ENCODE data around the gene CTAG1B. TPM values are rescaled to one million over a fixed set of nuclear protein-coding genes. Genes with fewer than 3 reads are reported as not detected.
"Not testable (repeated sequence)": the region's sequence is repeated elsewhere in the genome, so short reads cannot be mapped to it uniquely, and the experiment has no call there.

Gene CTAG1B
- total and polyA plus RNA-seq, 2 donors (not counting 3 experiments of a cell fraction or from before 2014, with no cell fraction given) = not detected

- H3K9ac ChIP-seq (replicated peaks; ENCODE audit: extremely low read depth, insufficient read depth, low read length); H3K9me3 ChIP-seq (replicated peaks; ENCODE audit: control insufficient read depth, insufficient read depth, low read length); H3K9me1 ChIP-seq (replicated peaks; ENCODE audit: control insufficient read depth, extremely low read depth, insufficient read depth, low read length); FAIRE-seq; H3K36me3 ChIP-seq (ENCODE audit: control insufficient read depth in 2 of 2, extremely low read depth in 1 of 2, insufficient read depth in 2 of 2, low read length in 2 of 2); intact Hi-C loops (cut with micrococcal nuclease); H3K27ac ChIP-seq (ENCODE audit: insufficient read depth, low read depth, low read length); H3K79me2 ChIP-seq (ENCODE audit: control insufficient read depth, insufficient read depth, low read length); DNase-seq (ENCODE audit: low read depth, low spot score); CTCF ChIA-PET; POLR2A ChIA-PET; BruUV-seq (replicated peaks); H3K4me2 ChIP-seq (ENCODE audit: insufficient read depth, low read length); H3K4me3 ChIP-seq (replicated peaks in 1 of 3; ENCODE audit: insufficient read depth in 1 of 3, low read depth in 1 of 3, low read length in 3 of 3); H2AFZ ChIP-seq (ENCODE audit: low read depth, low read length); H4K20me1 ChIP-seq (replicated peaks; ENCODE audit: control insufficient read depth, extremely low read depth, insufficient read depth, low read length); H3K4me1 ChIP-seq (ENCODE audit: control insufficient read depth, extremely low read depth, insufficient read depth, low read length); dilution Hi-C loops (cut with MboI; ENCODE audit: extremely low pct_ligation_motif_present, low sequenced_read_pairs); H3K27me3 ChIP-seq (ENCODE audit: control insufficient read depth in 2 of 2, insufficient read depth in 2 of 2, low read length in 2 of 2): not testable (repeated sequence)
Observed at GRCh38 chrX:154582994-154583393, 36.1 kb downstream of the CTAG1B start.

DNA sequence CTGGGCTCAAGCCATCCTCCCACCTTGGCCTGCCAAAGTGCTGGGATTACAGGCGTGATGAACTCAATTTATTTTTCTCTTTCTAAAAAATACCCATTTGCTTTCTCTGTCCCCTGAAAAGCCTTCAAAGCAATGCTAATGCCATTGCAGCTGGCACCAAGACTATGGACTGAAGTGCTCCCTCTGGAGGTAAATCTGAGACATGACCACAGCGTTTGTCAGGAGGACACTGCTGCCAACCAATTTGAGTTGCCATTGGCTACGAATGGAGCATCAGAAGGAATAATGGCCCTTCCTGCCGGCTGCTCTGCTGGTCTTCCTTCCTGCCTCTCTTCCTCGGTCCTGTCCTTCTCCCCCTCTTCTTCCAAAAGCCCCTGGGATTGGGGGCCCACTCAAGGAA is 44.0 kb downstream of the CTAG1B start:
- H2AFZ ChIP-seq (ENCODE audit: low read depth, low read length); H3K9ac ChIP-seq (replicated peaks; ENCODE audit: extremely low read depth, insufficient read depth, low read length); H3K27me3 ChIP-seq (ENCODE audit: control insufficient read depth in 2 of 2, insufficient read depth in 2 of 2, low read length in 2 of 2); POLR2A ChIA-PET; CTCF ChIA-PET; H3K36me3 ChIP-seq (ENCODE audit: control insufficient read depth in 2 of 2, extremely low read depth in 1 of 2, insufficient read depth in 2 of 2, low read length in 2 of 2); H3K9me1 ChIP-seq (replicated peaks; ENCODE audit: control insufficient read depth, extremely low read depth, insufficient read depth, low read length); H3K79me2 ChIP-seq (ENCODE audit: control insufficient read depth, insufficient read depth, low read length); dilution Hi-C loops (cut with MboI; ENCODE audit: extremely low pct_ligation_motif_present, low sequenced_read_pairs); H3K4me3 ChIP-seq (replicated peaks in 1 of 3; ENCODE audit: insufficient read depth in 1 of 3, low read depth in 1 of 3, low read length in 3 of 3); H3K4me2 ChIP-seq (ENCODE audit: insufficient read depth, low read length); H3K4me1 ChIP-seq (ENCODE audit: control insufficient read depth, extremely low read depth, insufficient read depth, low read length); H3K9me3 ChIP-seq (replicated peaks; ENCODE audit: control insufficient read depth, insufficient read depth, low read length); H3K27ac ChIP-seq (ENCODE audit: insufficient read depth, low read depth, low read length); intact Hi-C loops (cut with micrococcal nuclease); BruUV-seq (replicated peaks); DNase-seq (ENCODE audit: low read depth, low spot score); H4K20me1 ChIP-seq (replicated peaks; ENCODE audit: control insufficient read depth, extremely low read depth, insufficient read depth, low read length): not testable (repeated sequence)
- FAIRE-seq = peak; percentile 96

DNA sequence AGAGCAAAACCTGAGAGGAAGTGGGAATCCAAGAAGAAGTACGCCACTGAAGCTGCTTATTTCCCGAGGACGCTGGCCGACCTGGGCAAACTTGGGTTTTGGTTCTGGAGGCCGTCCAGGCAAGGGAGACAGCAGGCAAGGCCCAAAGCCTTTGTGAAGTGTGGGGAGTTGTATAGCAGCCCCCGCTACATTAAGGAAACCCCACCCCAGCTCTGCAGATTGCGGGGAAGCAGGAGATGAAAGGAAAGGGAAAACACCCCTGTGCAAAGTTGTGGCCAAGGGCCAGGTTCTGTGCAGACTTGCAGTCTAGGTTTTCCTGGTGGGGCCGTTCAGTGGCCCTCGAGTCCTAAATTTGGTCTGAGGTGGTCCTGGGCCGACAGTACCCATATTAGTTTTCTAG is 46.0 kb downstream of the CTAG1B start:
- H3K27ac ChIP-seq (ENCODE audit: insufficient read depth, low read depth, low read length); DNase-seq (ENCODE audit: low read depth, low spot score); H4K20me1 ChIP-seq (replicated peaks; ENCODE audit: control insufficient read depth, extremely low read depth, insufficient read depth, low read length); intact Hi-C loops (cut with micrococcal nuclease); H3K36me3 ChIP-seq (ENCODE audit: control insufficient read depth in 2 of 2, extremely low read depth in 1 of 2, insufficient read depth in 2 of 2, low read length in 2 of 2); H3K4me1 ChIP-seq (ENCODE audit: control insufficient read depth, extremely low read depth, insufficient read depth, low read length); BruUV-seq (replicated peaks); H3K27me3 ChIP-seq (ENCODE audit: control insufficient read depth in 2 of 2, insufficient read depth in 2 of 2, low read length in 2 of 2); H2AFZ ChIP-seq (ENCODE audit: low read depth, low read length); H3K9me1 ChIP-seq (replicated peaks; ENCODE audit: control insufficient read depth, extremely low read depth, insufficient read depth, low read length); dilution Hi-C loops (cut with MboI; ENCODE audit: extremely low pct_ligation_motif_present, low sequenced_read_pairs); H3K79me2 ChIP-seq (ENCODE audit: control insufficient read depth, insufficient read depth, low read length); H3K9me3 ChIP-seq (replicated peaks; ENCODE audit: control insufficient read depth, insufficient read depth, low read length); H3K4me3 ChIP-seq (replicated peaks in 1 of 3; ENCODE audit: insufficient read depth in 1 of 3, low read depth in 1 of 3, low read length in 3 of 3); CTCF ChIA-PET; H3K9ac ChIP-seq (replicated peaks; ENCODE audit: extremely low read depth, insufficient read depth, low read length); H3K4me2 ChIP-seq (ENCODE audit: insufficient read depth, low read length); POLR2A ChIA-PET: not testable (repeated sequence)
- peak; percentile 38 for FAIRE-seq

- H3K27ac ChIP-seq (ENCODE audit: insufficient read depth, low read depth, low read length); H3K4me2 ChIP-seq (ENCODE audit: insufficient read depth, low read length); DNase-seq (ENCODE audit: low read depth, low spot score); H3K9ac ChIP-seq (replicated peaks; ENCODE audit: extremely low read depth, insufficient read depth, low read length); intact Hi-C loops (cut with micrococcal nuclease); H3K27me3 ChIP-seq (ENCODE audit: control insufficient read depth in 2 of 2, insufficient read depth in 2 of 2, low read length in 2 of 2); H3K79me2 ChIP-seq (ENCODE audit: control insufficient read depth, insufficient read depth, low read length); H3K9me3 ChIP-seq (replicated peaks; ENCODE audit: control insufficient read depth, insufficient read depth, low read length); H3K36me3 ChIP-seq (ENCODE audit: control insufficient read depth in 2 of 2, extremely low read depth in 1 of 2, insufficient read depth in 2 of 2, low read length in 2 of 2); H3K9me1 ChIP-seq (replicated peaks; ENCODE audit: control insufficient read depth, extremely low read depth, insufficient read depth, low read length); H3K4me3 ChIP-seq (replicated peaks in 1 of 3; ENCODE audit: insufficient read depth in 1 of 3, low read depth in 1 of 3, low read length in 3 of 3); H3K4me1 ChIP-seq (ENCODE audit: control insufficient read depth, extremely low read depth, insufficient read depth, low read length); BruUV-seq (replicated peaks); dilution Hi-C loops (cut with MboI; ENCODE audit: extremely low pct_ligation_motif_present, low sequenced_read_pairs); H4K20me1 ChIP-seq (replicated peaks; ENCODE audit: control insufficient read depth, extremely low read depth, insufficient read depth, low read length); H2AFZ ChIP-seq (ENCODE audit: low read depth, low read length); CTCF ChIA-PET; POLR2A ChIA-PET: not testable (repeated sequence)
- FAIRE-seq = peak; percentile 87
Observed at GRCh38 chrX:154570361-154570760, 48.7 kb downstream of the CTAG1B start.
